ENCODE measurements around the gene CALM3.
A peak's percentile ranks its signal among the peaks of the same experiment; 100 is the strongest.

The CALM3 gene

GRCh38 chr19:46564701-46565100 is 36.4 kb upstream of the CALM3 start:
- Histone ChIP-seq H3K9me3 (ENCODE audit: severe bottlenecking) (no peaks in the 10 kb centered on the region), H3K36me3 (no peaks in the 10 kb centered on the region), H3K4me3 (ENCODE audit: low read depth, low read length) (no peak overlapping the region), H3K27ac (no peak overlapping the region), H3K27me3 (ENCODE audit: insufficient read depth, low read depth, severe bottlenecking) (no peaks in the 10 kb centered on the region)
- no peak for DNase-seq
- TF ChIP-seq CTCF (IDR thresholded peaks at IDR 0.05; ENCODE audit: low read depth, low read length), result no peak

- DNase-seq, result peak; percentile 75
- Histone ChIP-seq H3K9me3 (ENCODE audit: severe bottlenecking) (no peaks in the 10 kb centered on the region), H3K27me3 (ENCODE audit: insufficient read depth, low read depth, severe bottlenecking) (no peaks in the 10 kb centered on the region), H3K27ac (no peak overlapping the region), H3K36me3 (no peaks in the 10 kb centered on the region), H3K4me3 (ENCODE audit: low read depth, low read length) (no peak overlapping the region)
- peak; percentile 54 for TF ChIP-seq CTCF (IDR thresholded peaks at IDR 0.05; ENCODE audit: low read depth, low read length)
Observed at GRCh38 chr19:46571495-46571894, 29.6 kb upstream of the CALM3 start.

- Histone ChIP-seq H3K27ac (peak overlapping the region; percentile 54), H3K36me3 (no peaks in the 10 kb centered on the region), H3K4me3 (ENCODE audit: low read depth, low read length) (peak overlapping the region; percentile 24), H3K9me3 (ENCODE audit: severe bottlenecking) (no peaks in the 10 kb centered on the region), H3K27me3 (ENCODE audit: insufficient read depth, low read depth, severe bottlenecking) (no peaks in the 10 kb centered on the region)
- TF ChIP-seq CTCF (IDR thresholded peaks at IDR 0.05; ENCODE audit: low read depth, low read length), result no peak
- peak; percentile 21 for DNase-seq
Observed at GRCh38 chr19:46573679-46574498, 27.2 kb upstream of the CALM3 start.

- TF ChIP-seq CTCF (IDR thresholded peaks at IDR 0.05; ENCODE audit: low read depth, low read length), result no peak
- DNase-seq, result peak; percentile 71
- Histone ChIP-seq H3K9me3 (ENCODE audit: severe bottlenecking) (no peaks in the 10 kb centered on the region), H3K4me3 (ENCODE audit: low read depth, low read length) (peak overlapping the region; percentile 24), H3K36me3 (no peaks in the 10 kb centered on the region), H3K27ac (peak overlapping the region; percentile 54), H3K27me3 (ENCODE audit: insufficient read depth, low read depth, severe bottlenecking) (no peaks in the 10 kb centered on the region)
Observed at GRCh38 chr19:46574533-46574932, 26.6 kb upstream of the CALM3 start.

- no peak overlapping the region for H3K4me3 ChIP-seq (ENCODE audit: low read depth, low read length)
- no peaks in the 10 kb centered on the region for H3K36me3 ChIP-seq
- no peak for TF ChIP-seq CTCF (IDR thresholded peaks at IDR 0.05; ENCODE audit: low read depth, low read length)
Observed at GRCh38 chr19:46578450-46578849, 22.7 kb upstream of the CALM3 start.

More at GRCh38 chr19:46578450-46578849, 22.7 kb upstream of the CALM3 start:
- no peak overlapping the region for H3K27ac ChIP-seq
- DNase-seq, result no peak
- H3K27me3 ChIP-seq (ENCODE audit: insufficient read depth, low read depth, severe bottlenecking), result no peaks in the 10 kb centered on the region
- H3K9me3 ChIP-seq (ENCODE audit: severe bottlenecking), result no peaks in the 10 kb centered on the region

Measured in WERI-Rb-1 (cell line).